PFSK-1 (cell line): Measurements from ENCODE around the gene ANAPC16.

Experiments
- FOXP2 ChIP-seq: optimal IDR thresholded peaks from 2 replicates; pipeline ENCODE3; 2011; ENCODE audit warnings: borderline replicate concordance, control low read depth, inconsistent platforms; ENCODE audit not compliant: insufficient read depth; ENCODE audit errors: extremely low read length, extremely low read depth
- POLR2AphosphoS5 ChIP-seq: IDR thresholded peaks from 2 replicates; pipeline ENCODE4 v1.6.1; 2012; ENCODE audit warnings: low read depth, mild to moderate bottlenecking, control low read depth, low read length, moderate library complexity
- SIN3A ChIP-seq: IDR thresholded peaks from 2 replicates; pipeline ENCODE4 v1.6.1; 2012; ENCODE audit warnings: mild to moderate bottlenecking, low read length, moderate library complexity, borderline replicate concordance; ENCODE audit not compliant: insufficient read depth
- TAF1 ChIP-seq: IDR thresholded peaks from 2 replicates; pipeline ENCODE4 v1.6.1; 2012; ENCODE audit warnings: low read length, control low read depth, borderline replicate concordance; ENCODE audit not compliant: insufficient read depth
- TF ChIP-seq, protein P1 (sequence below), 2 experiments: IDR thresholded peaks; 2 replicates each; pipeline versions ENCODE4 v1.6.1 to v1.8.0; 2011 to 2012; ENCODE audit warnings: low read depth in 2 of 2, low read length in 2 of 2, control low read depth in 1 of 2, inconsistent platforms in 1 of 2, mild to moderate bottlenecking in 1 of 2, moderate library complexity in 1 of 2; ENCODE audit not compliant: insufficient read depth in 1 of 2

The ANAPC16 gene

DNA sequence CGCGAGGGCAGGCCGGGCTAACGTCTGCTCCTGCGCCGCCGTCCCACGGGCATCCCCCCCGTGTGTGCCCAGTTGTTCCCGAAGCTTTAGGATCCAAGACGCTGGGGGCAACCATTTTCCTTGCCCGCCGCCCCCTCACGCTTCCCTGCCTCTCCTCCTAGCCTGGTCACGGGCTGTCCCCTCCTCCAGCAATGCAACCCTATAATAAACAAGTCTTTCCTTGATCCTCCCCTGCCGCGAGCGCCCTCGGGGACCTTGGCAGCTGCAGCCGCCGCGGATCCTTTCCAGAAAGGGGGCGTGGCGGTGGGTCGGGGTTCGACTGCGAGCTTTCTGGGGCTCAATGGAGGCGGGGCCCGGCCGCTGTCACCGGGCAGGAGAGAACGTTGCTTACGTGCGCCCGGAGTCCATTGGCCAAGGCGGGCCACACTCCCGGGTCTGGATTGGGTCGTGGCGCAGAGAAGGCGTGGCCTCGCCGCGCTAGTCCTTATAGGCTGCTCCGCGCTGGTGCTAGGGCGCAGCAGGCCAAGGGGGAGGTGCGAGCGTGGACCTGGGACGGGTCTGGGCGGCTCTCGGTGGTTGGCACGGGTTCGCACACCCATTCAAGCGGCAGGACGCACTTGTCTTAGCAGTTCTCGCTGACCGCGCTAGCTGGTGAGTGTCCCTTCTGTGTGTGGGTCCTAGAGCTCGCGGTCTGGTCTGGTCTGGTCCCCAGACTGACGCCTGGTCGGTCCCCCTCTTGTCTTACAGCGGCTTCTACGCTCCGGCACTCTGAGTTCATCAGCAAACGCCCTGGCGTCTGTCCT, 57.8 kb downstream of the ANAPC16 start, which contains the start of gene DDIT4:
TSS of gene DDIT4 (plus strand) at position 515 of the 803 bp plus-strand sequence. CDS start 293 bp downstream, outside the sequence.
- TF ChIP-seq, protein P1, sequence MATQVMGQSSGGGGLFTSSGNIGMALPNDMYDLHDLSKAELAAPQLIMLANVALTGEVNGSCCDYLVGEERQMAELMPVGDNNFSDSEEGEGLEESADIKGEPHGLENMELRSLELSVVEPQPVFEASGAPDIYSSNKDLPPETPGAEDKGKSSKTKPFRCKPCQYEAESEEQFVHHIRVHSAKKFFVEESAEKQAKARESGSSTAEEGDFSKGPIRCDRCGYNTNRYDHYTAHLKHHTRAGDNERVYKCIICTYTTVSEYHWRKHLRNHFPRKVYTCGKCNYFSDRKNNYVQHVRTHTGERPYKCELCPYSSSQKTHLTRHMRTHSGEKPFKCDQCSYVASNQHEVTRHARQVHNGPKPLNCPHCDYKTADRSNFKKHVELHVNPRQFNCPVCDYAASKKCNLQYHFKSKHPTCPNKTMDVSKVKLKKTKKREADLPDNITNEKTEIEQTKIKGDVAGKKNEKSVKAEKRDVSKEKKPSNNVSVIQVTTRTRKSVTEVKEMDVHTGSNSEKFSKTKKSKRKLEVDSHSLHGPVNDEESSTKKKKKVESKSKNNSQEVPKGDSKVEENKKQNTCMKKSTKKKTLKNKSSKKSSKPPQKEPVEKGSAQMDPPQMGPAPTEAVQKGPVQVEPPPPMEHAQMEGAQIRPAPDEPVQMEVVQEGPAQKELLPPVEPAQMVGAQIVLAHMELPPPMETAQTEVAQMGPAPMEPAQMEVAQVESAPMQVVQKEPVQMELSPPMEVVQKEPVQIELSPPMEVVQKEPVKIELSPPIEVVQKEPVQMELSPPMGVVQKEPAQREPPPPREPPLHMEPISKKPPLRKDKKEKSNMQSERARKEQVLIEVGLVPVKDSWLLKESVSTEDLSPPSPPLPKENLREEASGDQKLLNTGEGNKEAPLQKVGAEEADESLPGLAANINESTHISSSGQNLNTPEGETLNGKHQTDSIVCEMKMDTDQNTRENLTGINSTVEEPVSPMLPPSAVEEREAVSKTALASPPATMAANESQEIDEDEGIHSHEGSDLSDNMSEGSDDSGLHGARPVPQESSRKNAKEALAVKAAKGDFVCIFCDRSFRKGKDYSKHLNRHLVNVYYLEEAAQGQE (IDR thresholded peaks at IDR 0.05; ENCODE audit: insufficient read depth in 1 of 2, low read depth in 2 of 2, low read length in 2 of 2), result 0 out of 4 replicates have a peak, but pooled peaks of 1 of the 2 experiments have one; percentile 49
- TF ChIP-seq POLR2AphosphoS5, result peak; percentile 99
- no peak for TF ChIP-seq FOXP2
- peak; percentile 95; the same call in 1 of the 2 replicates for TF ChIP-seq TAF1
- peak; percentile 41; the same call in 1 of the 2 replicates for TF ChIP-seq SIN3A

DNA sequence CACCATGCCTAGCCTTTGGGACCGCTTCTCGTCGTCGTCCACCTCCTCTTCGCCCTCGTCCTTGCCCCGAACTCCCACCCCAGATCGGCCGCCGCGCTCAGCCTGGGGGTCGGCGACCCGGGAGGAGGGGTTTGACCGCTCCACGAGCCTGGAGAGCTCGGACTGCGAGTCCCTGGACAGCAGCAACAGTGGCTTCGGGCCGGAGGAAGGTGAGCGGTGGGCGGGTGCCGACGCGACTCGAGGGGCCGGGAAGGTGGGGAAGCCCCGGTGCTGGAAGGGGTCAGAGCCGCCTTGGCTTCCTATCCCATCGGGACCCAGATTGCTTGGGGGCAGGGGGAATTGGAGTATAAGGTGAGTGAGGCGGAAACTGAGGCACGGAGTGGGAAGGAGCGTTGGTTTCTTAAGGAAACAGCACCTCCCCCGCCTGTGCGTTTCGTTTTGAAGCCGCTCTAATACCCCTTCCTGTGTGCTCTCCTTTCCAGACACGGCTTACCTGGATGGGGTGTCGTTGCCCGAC, 58.5 kb downstream of the ANAPC16 start:
- TF ChIP-seq, protein P1 (IDR thresholded peaks at IDR 0.05; ENCODE audit: insufficient read depth in 1 of 2, low read depth in 2 of 2, low read length in 2 of 2), result no peak
- TF ChIP-seq TAF1, result no peak

DNA sequence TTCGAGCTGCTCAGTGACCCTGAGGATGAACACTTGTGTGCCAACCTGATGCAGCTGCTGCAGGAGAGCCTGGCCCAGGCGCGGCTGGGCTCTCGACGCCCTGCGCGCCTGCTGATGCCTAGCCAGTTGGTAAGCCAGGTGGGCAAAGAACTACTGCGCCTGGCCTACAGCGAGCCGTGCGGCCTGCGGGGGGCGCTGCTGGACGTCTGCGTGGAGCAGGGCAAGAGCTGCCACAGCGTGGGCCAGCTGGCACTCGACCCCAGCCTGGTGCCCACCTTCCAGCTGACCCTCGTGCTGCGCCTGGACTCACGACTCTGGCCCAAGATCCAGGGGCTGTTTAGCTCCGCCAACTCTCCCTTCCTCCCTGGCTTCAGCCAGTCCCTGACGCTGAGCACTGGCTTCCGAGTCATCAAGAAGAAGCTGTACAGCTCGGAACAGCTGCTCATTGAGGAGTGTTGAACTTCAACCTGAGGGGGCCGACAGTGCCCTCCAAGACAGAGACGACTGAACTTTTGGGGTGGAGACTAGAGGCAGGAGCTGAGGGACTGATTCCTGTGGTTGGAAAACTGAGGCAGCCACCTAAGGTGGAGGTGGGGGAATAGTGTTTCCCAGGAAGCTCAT, 59.0 kb downstream of the ANAPC16 start:
- TF ChIP-seq TAF1, result no peak
- TF ChIP-seq, protein P1 (IDR thresholded peaks at IDR 0.05; ENCODE audit: insufficient read depth in 1 of 2, low read depth in 2 of 2, low read length in 2 of 2), result no peak
- TF ChIP-seq FOXP2, result no peak
- TF ChIP-seq SIN3A, result no peak; the same call in 1 of the 2 replicates
- no peak for TF ChIP-seq POLR2AphosphoS5

DNA sequence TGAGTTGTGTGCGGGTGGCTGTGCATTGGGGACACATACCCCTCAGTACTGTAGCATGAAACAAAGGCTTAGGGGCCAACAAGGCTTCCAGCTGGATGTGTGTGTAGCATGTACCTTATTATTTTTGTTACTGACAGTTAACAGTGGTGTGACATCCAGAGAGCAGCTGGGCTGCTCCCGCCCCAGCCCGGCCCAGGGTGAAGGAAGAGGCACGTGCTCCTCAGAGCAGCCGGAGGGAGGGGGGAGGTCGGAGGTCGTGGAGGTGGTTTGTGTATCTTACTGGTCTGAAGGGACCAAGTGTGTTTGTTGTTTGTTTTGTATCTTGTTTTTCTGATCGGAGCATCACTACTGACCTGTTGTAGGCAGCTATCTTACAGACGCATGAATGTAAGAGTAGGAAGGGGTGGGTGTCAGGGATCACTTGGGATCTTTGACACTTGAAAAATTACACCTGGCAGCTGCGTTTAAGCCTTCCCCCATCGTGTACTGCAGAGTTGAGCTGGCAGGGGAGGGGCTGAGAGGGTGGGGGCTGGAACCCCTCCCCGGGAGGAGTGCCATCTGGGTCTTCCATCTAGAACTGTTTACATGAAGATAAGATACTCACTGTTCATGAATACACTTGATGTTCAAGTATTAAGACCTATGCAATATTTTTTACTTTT, 59.7 kb downstream of the ANAPC16 start:
- TF ChIP-seq POLR2AphosphoS5 (no peak; the same call in 1 of the 2 replicates), SIN3A (peak; percentile 47; the same call in 1 of the 2 replicates)

DNA sequence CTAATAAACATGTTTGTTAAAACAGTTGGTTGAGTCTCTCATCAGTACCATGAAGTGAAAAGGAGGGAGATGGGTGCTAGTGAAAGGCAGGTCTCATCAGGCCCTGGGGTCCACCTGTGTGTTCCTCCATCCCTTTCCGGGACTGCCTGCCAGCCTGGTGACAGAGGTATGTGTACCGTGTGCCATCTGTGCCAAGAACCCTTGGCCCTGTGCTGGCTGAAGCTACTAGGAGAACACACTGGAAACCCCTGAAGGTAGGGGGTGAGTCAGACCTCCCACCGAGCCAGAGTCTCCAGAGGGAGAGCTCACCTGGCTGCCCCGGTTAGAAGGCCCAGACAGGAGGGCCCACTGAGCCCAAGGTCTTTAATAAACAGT, 60.2 kb downstream of the ANAPC16 start:
- TF ChIP-seq, protein P1 (IDR thresholded peaks at IDR 0.05; ENCODE audit: insufficient read depth in 1 of 2, low read depth in 2 of 2, low read length in 2 of 2), result no peak
- TF ChIP-seq SIN3A, result no peak
- TF ChIP-seq TAF1, result no peak
- no peak for TF ChIP-seq FOXP2
- no peak; the same call in 1 of the 2 replicates for TF ChIP-seq POLR2AphosphoS5
